ELR (cell line): Measurements from ENCODE around the gene APH1B.

Source experiments
- DNase-seq: peaks from one replicate; pipeline ENCODE4 v3.0.0-alpha.2; 2015; ENCODE audit warnings: low read depth

The APH1B gene

GRCh38 chr15:63331456-63331855, 54.1 kb downstream of the APH1B start:
- peak; percentile 63 for DNase-seq

GRCh38 chr15:63332367-63333124, 55.1 kb downstream of the APH1B start:
- DNase-seq, result peak; percentile 93

- DNase-seq, result no peak
These were observed 57.4 kb downstream of the APH1B start for GRCh38 chr15:63334821-63335220.

- DNase-seq, result no peak
These were observed 58.3 kb downstream of the APH1B start for GRCh38 chr15:63335543-63336240.

- DNase-seq, result no peak
These were observed 59.6 kb downstream of the APH1B start for GRCh38 chr15:63337046-63337445.

- peak; percentile 66 for DNase-seq
These were observed 60.8 kb downstream of the APH1B start for GRCh38 chr15:63338170-63338569.

- no peak for DNase-seq
These were observed 61.8 kb downstream of the APH1B start for GRCh38 chr15:63339006-63339766.

GRCh38 chr15:63339836-63340235, 62.4 kb downstream of the APH1B start:
- DNase-seq, result no peak

- no peak for DNase-seq
These were observed 62.9 kb downstream of the APH1B start for GRCh38 chr15:63340353-63340752.

GRCh38 chr15:63340878-63341277, 63.5 kb downstream of the APH1B start:
- DNase-seq, result peak; percentile 59

GRCh38 chr15:63341898-63342297, 64.5 kb downstream of the APH1B start:
- no peak for DNase-seq

GRCh38 chr15:63342996-63343562, 65.7 kb downstream of the APH1B start:
- peak; percentile 78 for DNase-seq

GRCh38 chr15:63344731-63345390, 67.5 kb downstream of the APH1B start:
- DNase-seq, result peak; percentile 73

GRCh38 chr15:63345391-63345752, 68.0 kb downstream of the APH1B start:
- DNase-seq, result no peak

- no peak for DNase-seq
These were observed 69.9 kb downstream of the APH1B start for GRCh38 chr15:63347074-63347857.

- DNase-seq, result peak; percentile 77
These were observed 71.0 kb downstream of the APH1B start for GRCh38 chr15:63348392-63348791.

- peak; percentile 38 for DNase-seq
These were observed 71.8 kb downstream of the APH1B start for GRCh38 chr15:63349156-63349555.

- no peak for DNase-seq
These were observed 72.2 kb downstream of the APH1B start for GRCh38 chr15:63349621-63350020.

- no peak for DNase-seq
These were observed 72.8 kb downstream of the APH1B start for GRCh38 chr15:63350178-63350621.

GRCh38 chr15:63351170-63351569, 73.8 kb downstream of the APH1B start:
- no peak for DNase-seq

GRCh38 chr15:63352808-63353207, 75.4 kb downstream of the APH1B start:
- DNase-seq, result no peak
